Sigmoid colon (tissue), 7 donors: ENCODE results near the gene C2CD2. TPM values are rescaled to one million over a fixed set of nuclear protein-coding genes. Genes with fewer than 3 reads are reported as not detected.

Experiments
- DNase-seq: peaks from one replicate; pipeline ENCODE4 v3.0.0-alpha.2; 2019
- H3K27ac ChIP-seq, 4 donors: fragments of 200-600 bp; sonication (generic); one replicate each; pipeline ENCODE4 v1.5.1; 2016 to 2019; ENCODE audit warnings: mild to moderate bottlenecking in 1 of 4
- H3K27me3 ChIP-seq, 3 donors: fragments of 200-600 bp; sonication (generic); one replicate each; pipeline ENCODE4 v1.5.1; 2019; ENCODE audit warnings: mild to moderate bottlenecking in 1 of 3
- H3K36me3 ChIP-seq, 4 donors: fragments of 200-600 bp; sonication (generic); one replicate each; pipeline ENCODE4 v1.5.1; 2016 to 2019
- H3K4me1 ChIP-seq, 4 donors: fragments of 200-600 bp; sonication (generic); one replicate each; pipeline ENCODE4 v1.5.1; 2017 to 2019
- H3K4me3 ChIP-seq, 4 donors: fragments of 200-600 bp; sonication (generic); one replicate each; pipeline ENCODE4 v1.5.1; 2017 to 2019; ENCODE audit warnings: mild to moderate bottlenecking in 2 of 4, moderate library complexity in 1 of 4
- H3K9me3 ChIP-seq, 4 donors: fragments of 200-600 bp in 3 of 4; sonication (generic) in 3 of 4; one replicate each; pipeline versions ENCODE4 v1.5.1 to v1.6.1; 2013 to 2019
- EP300 ChIP-seq, 4 donors: sonication (generic); formaldehyde crosslinking; IDR thresholded peaks; one replicate each; pipeline ENCODE4 v1.6.1; 2017; ENCODE audit warnings: antibody characterized with exemption in 4 of 4
- POLR2A ChIP-seq, 2 donors: fragments of 450-650 bp; IDR thresholded peaks; one replicate each; pipeline ENCODE4 v1.6.1; 2016; ENCODE audit warnings: antibody characterized with exemption in 2 of 2, mild to moderate bottlenecking in 2 of 2, moderate library complexity in 2 of 2
- POLR2AphosphoS5 ChIP-seq, 4 donors: sonication (generic); formaldehyde crosslinking; IDR thresholded peaks; one replicate each; pipeline ENCODE4 v1.6.1; 2017; ENCODE audit warnings: antibody characterized with exemption in 4 of 4
- WGBS, 2 donors: extraction: QIAGEN DNeasy Blood & Tissue Kit; methylation state at CpG; one replicate each; pipeline ENCODE4 v1.1.7; 2013; 5-methylcytosine and 5-hydroxymethylcytosine counted together
- intact Hi-C: fragments of 100-400 bp; cut with DNase I; formaldehyde crosslinking; loops from one replicate; pipeline ENCODE4 v1.15.1; 2023
- polyA plus RNA-seq, 3 donors: library from polyadenylated mRNA; stranded (reverse); fragments of 200-250 nt; gene quantifications; one replicate each; pipeline ENCODE4 v1.2.3, GENCODE V29; 2013
- total RNA-seq, 4 donors: library from RNA; depleted of rRNA; stranded (reverse); fragments of >200 nt; gene quantifications; one replicate each; pipeline ENCODE4 v1.1.0, GENCODE V29; 2016
- TF ChIP-seq, protein P1 (sequence below), 4 experiments: fragments of 450-650 bp in 3 of 4; fragments of 200-600 bp in 1 of 4; IDR thresholded peaks; one replicate each; pipeline ENCODE4 v1.5.1; 2016 to 2019; ENCODE audit warnings: antibody characterized with exemption in 4 of 4, mild to moderate bottlenecking in 3 of 4, moderate library complexity in 2 of 4
- donor health status: healthy with polysubstance abuse.
- donor health status: Bipolar disorder and iron deficiency.
- donor health status: healthy.

Gene C2CD2
- total and polyA plus RNA-seq, 7 donors = 1.8 to 45.1 (median 19.0) TPM

DNA sequence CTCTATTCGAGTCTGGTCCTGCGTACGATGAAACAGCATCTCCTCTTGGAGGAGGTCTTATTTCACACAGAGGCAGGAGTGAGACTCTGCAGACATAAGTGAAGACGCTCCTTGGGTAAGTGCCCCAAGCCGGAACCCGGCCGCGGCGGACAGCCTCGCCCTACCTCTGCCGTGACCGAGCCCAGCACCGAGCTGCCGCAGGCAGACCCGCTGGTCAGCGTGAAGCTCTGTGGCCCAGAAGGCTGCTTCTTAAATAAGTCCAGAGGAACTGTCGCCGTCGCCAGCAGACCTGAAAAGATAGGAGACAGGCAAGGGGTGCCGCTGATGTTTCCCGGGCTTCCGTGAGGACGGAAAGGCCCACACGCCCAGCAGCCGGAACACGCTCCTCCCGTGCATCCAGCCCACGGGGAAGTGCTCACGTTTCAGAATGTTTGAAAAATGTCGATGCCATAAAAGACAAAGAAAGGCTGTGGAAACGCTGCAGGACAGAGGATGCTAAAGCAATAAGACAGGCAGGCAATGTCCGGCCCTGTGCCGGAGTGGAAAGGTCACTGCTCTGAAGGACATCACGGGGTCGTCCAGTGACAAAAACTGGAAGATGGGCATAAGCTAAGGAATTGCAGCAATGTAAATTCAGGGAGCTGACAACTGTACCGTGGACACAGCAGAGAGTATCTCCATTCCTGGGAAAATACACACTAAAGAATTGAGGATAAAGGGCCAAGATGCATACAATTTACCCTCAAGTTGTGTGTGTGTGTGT lies 46.1 kb downstream of the C2CD2 start:
- no peaks in the 10 kb centered on the region for H3K4me1 ChIP-seq
- H3K9me3 ChIP-seq = no peaks in the 10 kb centered on the region
- H3K4me3 ChIP-seq = no peak overlapping the region
- intact Hi-C loops = no loop called here
- TF ChIP-seq POLR2A (IDR thresholded peaks at IDR 0.05) (no peak), POLR2AphosphoS5 (IDR thresholded peaks at IDR 0.05) (no peak), EP300 (IDR thresholded peaks at IDR 0.05) (no peak)
- TF ChIP-seq, protein P1, sequence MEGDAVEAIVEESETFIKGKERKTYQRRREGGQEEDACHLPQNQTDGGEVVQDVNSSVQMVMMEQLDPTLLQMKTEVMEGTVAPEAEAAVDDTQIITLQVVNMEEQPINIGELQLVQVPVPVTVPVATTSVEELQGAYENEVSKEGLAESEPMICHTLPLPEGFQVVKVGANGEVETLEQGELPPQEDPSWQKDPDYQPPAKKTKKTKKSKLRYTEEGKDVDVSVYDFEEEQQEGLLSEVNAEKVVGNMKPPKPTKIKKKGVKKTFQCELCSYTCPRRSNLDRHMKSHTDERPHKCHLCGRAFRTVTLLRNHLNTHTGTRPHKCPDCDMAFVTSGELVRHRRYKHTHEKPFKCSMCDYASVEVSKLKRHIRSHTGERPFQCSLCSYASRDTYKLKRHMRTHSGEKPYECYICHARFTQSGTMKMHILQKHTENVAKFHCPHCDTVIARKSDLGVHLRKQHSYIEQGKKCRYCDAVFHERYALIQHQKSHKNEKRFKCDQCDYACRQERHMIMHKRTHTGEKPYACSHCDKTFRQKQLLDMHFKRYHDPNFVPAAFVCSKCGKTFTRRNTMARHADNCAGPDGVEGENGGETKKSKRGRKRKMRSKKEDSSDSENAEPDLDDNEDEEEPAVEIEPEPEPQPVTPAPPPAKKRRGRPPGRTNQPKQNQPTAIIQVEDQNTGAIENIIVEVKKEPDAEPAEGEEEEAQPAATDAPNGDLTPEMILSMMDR (IDR thresholded peaks at IDR 0.05) = no peak
- peaks cover 10 to 93% (median 38%) of the 10 kb centered on the region in 4 donors for H3K36me3 ChIP-seq
- 92 to 95% methylated on average over 36 of the region's 36 CpGs for WGBS, 2 donors
- no peak overlapping the region for H3K27ac ChIP-seq
- DNase-seq = peak; percentile 60
- no peaks in the 10 kb centered on the region for H3K27me3 ChIP-seq

DNA sequence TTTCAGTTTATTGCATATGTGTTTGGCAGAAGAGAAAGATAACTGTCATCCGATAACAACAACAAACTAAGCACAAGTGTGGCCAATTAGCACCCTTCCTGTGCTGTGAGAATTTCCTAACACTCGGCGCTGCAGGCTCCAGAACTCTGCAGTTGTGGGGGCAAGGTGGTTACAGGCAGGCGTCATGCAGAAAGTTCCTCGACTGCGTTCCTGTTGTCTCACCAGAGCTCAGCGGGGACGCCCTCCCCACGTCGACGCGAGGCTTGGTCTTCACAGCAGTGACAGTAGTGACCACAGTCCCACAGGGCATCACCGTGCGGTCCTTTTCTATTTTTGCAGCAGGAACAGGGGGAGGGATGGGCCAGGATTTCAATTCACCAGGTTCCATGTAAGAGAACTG lies 47.0 kb downstream of the C2CD2 start:
- H3K27ac ChIP-seq = no peak overlapping the region
- no peaks in the 10 kb centered on the region for H3K4me1 ChIP-seq
- DNase-seq = peak; percentile 40
- intact Hi-C loops = no loop called here
- 91 to 97% methylated on average over 14 of the region's 14 CpGs for WGBS, 2 donors
- H3K9me3 ChIP-seq = no peaks in the 10 kb centered on the region
- H3K36me3 ChIP-seq = peaks cover 8 to 95% (median 39%) of the 10 kb centered on the region in 4 donors
- no peak for TF ChIP-seq POLR2A (IDR thresholded peaks at IDR 0.05)
- no peak for TF ChIP-seq POLR2AphosphoS5 (IDR thresholded peaks at IDR 0.05)
- TF ChIP-seq, protein P1 (IDR thresholded peaks at IDR 0.05) = no peak
- no peak for TF ChIP-seq EP300 (IDR thresholded peaks at IDR 0.05)
- H3K4me3 ChIP-seq = no peak overlapping the region
- H3K27me3 ChIP-seq = no peaks in the 10 kb centered on the region

DNA sequence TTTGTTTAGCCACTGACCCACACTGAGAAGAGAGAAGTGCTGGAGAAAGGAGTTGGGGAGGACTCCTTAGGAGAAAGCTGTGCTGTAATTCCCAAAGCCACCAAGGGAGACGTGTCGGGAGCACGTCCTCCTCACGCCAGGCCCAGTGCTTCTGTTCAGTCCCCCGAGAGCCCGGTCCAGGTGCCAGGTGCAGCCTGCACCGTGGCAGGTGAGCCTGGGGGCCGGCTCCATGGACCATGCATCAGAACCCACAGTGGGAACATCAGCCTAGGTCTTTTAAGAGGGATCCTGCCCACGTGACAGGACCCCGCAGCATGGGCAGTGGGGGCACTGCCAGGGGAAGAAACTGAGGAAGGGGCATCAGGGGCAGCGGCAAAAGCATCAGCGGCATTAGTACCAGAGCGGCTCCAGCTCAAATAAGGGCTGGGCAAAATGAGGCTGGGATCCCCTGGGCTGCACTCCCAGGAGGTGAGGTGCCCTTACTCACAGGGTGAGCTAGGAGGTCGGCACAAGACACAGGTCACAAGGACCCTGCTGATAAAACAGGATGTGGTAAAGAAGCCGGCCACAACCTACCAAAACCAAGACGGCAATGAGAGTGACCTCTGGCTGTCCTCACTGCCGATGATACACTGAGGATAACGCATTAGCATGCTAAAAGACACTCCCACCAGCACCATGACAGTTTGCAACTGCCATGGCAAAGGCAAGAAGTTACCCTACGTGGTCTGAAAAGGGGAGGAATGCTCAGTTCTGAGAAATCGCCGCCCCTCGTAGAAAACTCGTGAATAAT lies 50.1 kb downstream of the C2CD2 start:
- TF ChIP-seq, protein P1 (IDR thresholded peaks at IDR 0.05) = no peak
- TF ChIP-seq POLR2AphosphoS5 (IDR thresholded peaks at IDR 0.05) = no peak
- intact Hi-C loops = no loop called here
- 85 to 91% methylated on average over 23 of the region's 23 CpGs for WGBS, 2 donors
- peak; percentile 40 for DNase-seq
- Histone ChIP-seq H3K9me3 (no peaks in the 10 kb centered on the region), H3K4me1 (no peaks in the 10 kb centered on the region), H3K36me3 (peaks cover 4 to 97% (median 50%) of the 10 kb centered on the region in 4 donors), H3K27ac (no peak overlapping the region), H3K27me3 (no peaks in the 10 kb centered on the region), H3K4me3 (no peak overlapping the region)

DNA sequence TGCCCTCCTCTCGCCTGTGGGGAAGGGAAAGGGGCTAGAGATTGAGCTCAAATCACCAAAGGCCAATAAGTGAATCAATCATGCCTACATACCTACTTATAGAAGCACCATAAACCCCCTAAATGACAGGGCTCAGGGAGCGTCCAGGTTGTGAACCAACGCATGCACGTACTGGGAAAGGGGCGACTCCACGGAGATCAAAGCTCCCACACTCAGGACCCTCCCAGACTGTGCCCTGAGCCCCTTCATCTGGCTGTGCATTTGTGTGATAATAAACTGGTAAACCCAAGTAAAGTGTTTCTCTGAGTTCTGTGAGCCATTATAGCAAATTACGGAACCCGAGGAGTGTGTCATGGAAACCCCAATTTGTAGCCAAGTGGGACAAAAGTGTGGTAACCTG lies 50.9 kb downstream of the C2CD2 start:
- WGBS, 2 donors = 96% methylated on average over 8 of the region's 8 CpGs
- DNase-seq = peak; percentile 33
- TF ChIP-seq, protein P1 (IDR thresholded peaks at IDR 0.05) = no peak
- no peak for TF ChIP-seq POLR2A (IDR thresholded peaks at IDR 0.05)
- H3K27ac ChIP-seq = no peak overlapping the region
- no peaks in the 10 kb centered on the region for H3K27me3 ChIP-seq
- intact Hi-C loops = no loop called here
- H3K4me3 ChIP-seq = no peak overlapping the region
- no peaks in the 10 kb centered on the region for H3K4me1 ChIP-seq
- H3K9me3 ChIP-seq = no peaks in the 10 kb centered on the region
- peaks cover 4 to 99% (median 51%) of the 10 kb centered on the region in 4 donors for H3K36me3 ChIP-seq
